ENCODE measurements around the gene BTBD17.

The BTBD17 gene

GRCh38 chr17:74353446-74354060 lies 8.1 kb downstream of the BTBD17 start:
- Histone ChIP-seq H3K36me3 (ENCODE audit: insufficient read depth, low read length) (no peaks in the 10 kb centered on the region), H3K79me2 (ENCODE audit: insufficient read depth, low read length) (no peaks in the 10 kb centered on the region), H3F3A (ENCODE audit: low read depth) (no peaks in the 10 kb centered on the region), H2AFZ (ENCODE audit: low read length) (peak overlapping the region; percentile 79; the same call in 1 of the 2 replicates), H3K27me3 (ENCODE audit: insufficient read depth, low read length, poor library complexity, severe bottlenecking) (no peaks in the 10 kb centered on the region), H3K9ac (ENCODE audit: low read depth, low read length, poor library complexity, severe bottlenecking) (no peak overlapping the region), H3K9me2 (replicated peaks; ENCODE audit: low read depth, low read length) (no peaks in the 10 kb centered on the region), H3K4me2 (ENCODE audit: low read depth, low read length, poor library complexity, severe bottlenecking) (peak overlapping the region; percentile 44), H3K4me3 (ENCODE audit: low read length, poor library complexity, severe bottlenecking) (no peak overlapping the region), H3K4me1 (ENCODE audit: insufficient read depth, low read length, poor library complexity, severe bottlenecking) (no peaks in the 10 kb centered on the region), H3K9me3 (ENCODE audit: insufficient read depth, low read depth, low read length) (no peaks in the 10 kb centered on the region), H4K20me1 (ENCODE audit: insufficient read depth, low read length, poor library complexity, severe bottlenecking) (no peaks in the 10 kb centered on the region)
- no peak for TF ChIP-seq EZH2phosphoT487 (IDR thresholded peaks at IDR 0.05; ENCODE audit: borderline replicate concordance)
- TF ChIP-seq CTCF (conservative IDR thresholded peaks at IDR 0.05; ENCODE audit: low read length): no peak

- no peaks in the 10 kb centered on the region for H3K9me2 ChIP-seq (replicated peaks; ENCODE audit: low read depth, low read length)
- no peaks in the 10 kb centered on the region for H4K20me1 ChIP-seq (ENCODE audit: insufficient read depth, low read length, poor library complexity, severe bottlenecking)
- no peaks in the 10 kb centered on the region for H3K4me1 ChIP-seq (ENCODE audit: insufficient read depth, low read length, poor library complexity, severe bottlenecking)
- H3K9ac ChIP-seq (ENCODE audit: low read depth, low read length, poor library complexity, severe bottlenecking): no peak overlapping the region
- no peaks in the 10 kb centered on the region for H3K79me2 ChIP-seq (ENCODE audit: insufficient read depth, low read length)
- H3K4me2 ChIP-seq (ENCODE audit: low read depth, low read length, poor library complexity, severe bottlenecking): no peak overlapping the region
- H2AFZ ChIP-seq (ENCODE audit: low read length): no peak overlapping the region
- H3K9me3 ChIP-seq (ENCODE audit: insufficient read depth, low read depth, low read length): no peaks in the 10 kb centered on the region
- TF ChIP-seq CTCF (conservative IDR thresholded peaks at IDR 0.05; ENCODE audit: low read length) (no peak), EZH2phosphoT487 (IDR thresholded peaks at IDR 0.05; ENCODE audit: borderline replicate concordance) (no peak)
- H3K27me3 ChIP-seq (ENCODE audit: insufficient read depth, low read length, poor library complexity, severe bottlenecking): no peaks in the 10 kb centered on the region
- no peaks in the 10 kb centered on the region for H3K36me3 ChIP-seq (ENCODE audit: insufficient read depth, low read length)
- no peaks in the 10 kb centered on the region for H3F3A ChIP-seq (ENCODE audit: low read depth)
- H3K4me3 ChIP-seq (ENCODE audit: low read length, poor library complexity, severe bottlenecking): no peak overlapping the region
These were observed 10.0 kb downstream of the BTBD17 start for GRCh38 chr17:74351552-74352210.

- TF ChIP-seq CTCF (conservative IDR thresholded peaks at IDR 0.05; ENCODE audit: low read length) (no peak), EZH2phosphoT487 (IDR thresholded peaks at IDR 0.05; ENCODE audit: borderline replicate concordance) (no peak)
- Histone ChIP-seq H3K4me2 (ENCODE audit: low read depth, low read length, poor library complexity, severe bottlenecking) (no peak overlapping the region), H2AFZ (ENCODE audit: low read length) (no peak overlapping the region), H3K36me3 (ENCODE audit: insufficient read depth, low read length) (no peaks in the 10 kb centered on the region), H3K9me3 (ENCODE audit: insufficient read depth, low read depth, low read length) (no peaks in the 10 kb centered on the region), H4K20me1 (ENCODE audit: insufficient read depth, low read length, poor library complexity, severe bottlenecking) (no peaks in the 10 kb centered on the region), H3K4me1 (ENCODE audit: insufficient read depth, low read length, poor library complexity, severe bottlenecking) (no peaks in the 10 kb centered on the region), H3K4me3 (ENCODE audit: low read length, poor library complexity, severe bottlenecking) (no peak overlapping the region), H3K27me3 (ENCODE audit: insufficient read depth, low read length, poor library complexity, severe bottlenecking) (no peaks in the 10 kb centered on the region), H3K9me2 (replicated peaks; ENCODE audit: low read depth, low read length) (no peaks in the 10 kb centered on the region), H3K9ac (ENCODE audit: low read depth, low read length, poor library complexity, severe bottlenecking) (no peak overlapping the region), H3F3A (ENCODE audit: low read depth) (no peaks in the 10 kb centered on the region), H3K79me2 (ENCODE audit: insufficient read depth, low read length) (no peaks in the 10 kb centered on the region)
These were observed 11.2 kb downstream of the BTBD17 start for GRCh38 chr17:74350486-74350885.

All from Loucy (cell line).